Stimulated activated CD8-positive, alpha-beta memory T cell treated with anti-CD3 and anti-CD28 coated beads, Interleukin-2, amount 100 ng/mL, for 48 hours (primary cell): ENCODE results near the gene ADGRD2.

ENCODE experiments used
- DNase-seq, 2 donors: peaks; one replicate each; pipeline ENCODE4 v3.0.0-alpha.2; 2020; ENCODE audit warnings: low read depth in 2 of 2

ADGRD2 gene

DNA sequence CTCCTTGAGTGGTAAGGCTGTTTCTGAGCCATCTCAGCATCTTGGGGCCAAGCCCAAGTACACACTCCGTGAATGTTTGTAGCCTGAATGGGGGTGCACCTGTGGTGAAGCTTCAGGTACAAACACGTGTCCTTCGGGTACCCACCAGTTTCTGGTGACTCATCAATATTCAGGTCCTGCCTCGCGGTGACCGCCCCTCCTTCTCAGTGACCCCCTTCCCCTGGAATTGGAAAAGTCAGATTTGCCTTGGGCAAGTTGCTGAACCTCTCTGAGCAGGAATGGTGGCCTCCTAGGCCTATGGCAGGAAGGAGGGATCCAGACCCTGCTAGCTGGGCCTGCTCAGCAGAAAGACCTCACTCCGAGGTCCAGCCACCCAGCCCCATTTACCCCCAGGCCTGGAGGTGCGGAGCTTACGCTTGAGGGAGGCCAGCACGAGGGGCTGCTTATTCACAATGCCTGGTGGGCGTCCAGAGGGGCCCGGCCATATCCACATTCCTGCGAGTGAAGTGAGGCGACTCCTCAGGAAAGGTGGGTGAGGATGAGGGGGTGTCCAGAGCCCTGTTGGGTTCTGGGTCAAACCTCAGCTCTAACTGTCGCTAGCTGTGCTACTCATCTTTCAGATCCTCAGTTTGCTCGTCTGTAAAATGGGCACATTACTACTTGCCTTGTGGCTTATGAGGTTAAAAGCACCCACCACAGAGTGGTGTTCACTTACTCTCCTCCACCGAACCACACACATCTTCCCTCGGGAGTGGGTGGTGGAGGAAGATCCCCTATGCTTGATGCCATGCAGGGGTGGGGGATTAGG lies 7.0 kb downstream of the ADGRD2 start:
- DNase-seq, result no peak

DNA sequence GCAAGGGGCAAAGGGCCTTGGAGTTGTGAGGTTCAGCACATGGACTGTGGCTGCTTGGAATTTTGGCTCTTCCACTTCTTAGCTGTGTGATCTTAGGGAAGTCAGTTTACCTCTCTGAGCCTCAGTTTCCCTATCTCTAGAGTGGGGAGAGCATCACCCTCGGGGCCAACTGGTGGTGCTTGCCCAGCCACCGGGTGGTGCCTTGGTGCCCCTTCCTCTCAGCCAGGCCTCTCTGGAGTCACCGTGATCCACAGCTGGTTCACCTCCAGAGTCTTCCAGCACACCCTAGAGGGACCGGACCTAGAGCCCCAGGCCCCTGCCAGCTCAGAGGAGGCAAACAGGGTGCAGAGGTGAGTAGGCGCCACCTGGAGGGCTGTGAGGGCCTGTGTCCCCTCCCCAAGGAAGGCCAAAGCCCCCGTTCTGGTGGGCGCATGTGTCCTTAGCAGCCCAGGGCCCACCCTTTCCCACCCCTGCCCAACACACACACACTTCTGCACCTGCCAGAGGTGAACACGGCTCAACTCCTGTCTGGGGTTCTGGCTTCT lies 7.7 kb downstream of the ADGRD2 start:
- no peak for DNase-seq

DNA sequence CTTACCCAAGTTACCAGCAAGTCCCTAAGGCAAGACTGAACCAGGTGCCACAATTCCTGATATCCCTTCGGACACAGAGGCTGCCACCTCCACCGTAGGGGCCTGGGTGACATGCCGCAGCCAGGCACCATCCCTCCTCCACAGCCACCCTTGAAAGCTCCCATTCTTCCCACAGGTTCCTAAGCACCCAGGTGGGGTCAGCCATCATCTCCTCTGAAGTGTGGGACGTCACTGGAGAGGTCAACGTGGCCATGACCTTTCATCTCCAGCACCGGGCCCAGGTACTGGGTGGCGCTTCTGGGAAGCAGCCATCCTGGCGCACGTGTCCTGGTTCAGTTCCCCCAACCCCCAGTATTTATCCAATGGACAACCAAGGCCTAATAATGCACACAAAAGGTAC lies 8.2 kb downstream of the ADGRD2 start:
- DNase-seq, result no peak

DNA sequence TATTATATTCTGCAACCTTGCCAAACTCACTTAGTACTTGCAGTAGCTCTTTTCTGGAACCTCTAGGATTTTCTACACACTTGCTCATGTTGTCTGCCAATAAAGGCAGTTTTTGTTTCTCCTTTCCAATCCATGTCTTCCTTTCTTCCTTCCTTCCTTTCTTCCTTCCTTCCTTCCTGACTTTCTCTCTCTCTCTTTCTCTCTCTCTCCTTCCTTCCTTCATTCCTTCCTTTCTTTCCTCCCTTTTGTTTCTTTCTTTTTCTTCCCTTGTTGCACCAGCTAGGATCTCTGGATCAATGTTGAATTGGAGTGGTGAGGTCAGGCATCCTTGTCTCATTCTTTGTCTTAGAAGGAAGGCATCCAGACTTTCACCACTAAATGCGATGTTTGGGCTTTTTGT lies 12.5 kb downstream of the ADGRD2 start:
- DNase-seq, result no peak

DNA sequence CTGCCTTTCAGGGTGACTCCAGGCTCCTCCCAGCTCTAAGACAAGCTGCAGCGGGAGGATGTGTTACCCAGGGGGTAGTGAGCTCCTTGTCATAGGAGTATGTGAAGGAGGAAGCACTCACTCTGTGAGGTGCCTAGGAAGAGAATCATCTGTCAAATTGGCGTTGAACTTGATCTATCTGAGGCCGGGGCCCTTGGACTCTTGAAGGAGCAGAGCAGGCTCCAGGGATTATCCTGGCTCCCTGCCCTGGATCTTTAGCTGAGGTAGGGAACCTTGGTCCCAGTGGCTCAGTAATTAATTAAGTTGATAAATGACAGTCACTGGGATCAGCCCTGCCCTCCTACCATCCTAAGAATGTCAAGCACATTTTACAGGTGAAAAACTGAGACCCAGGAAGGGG lies 15.5 kb downstream of the ADGRD2 start:
- no peak for DNase-seq

DNA sequence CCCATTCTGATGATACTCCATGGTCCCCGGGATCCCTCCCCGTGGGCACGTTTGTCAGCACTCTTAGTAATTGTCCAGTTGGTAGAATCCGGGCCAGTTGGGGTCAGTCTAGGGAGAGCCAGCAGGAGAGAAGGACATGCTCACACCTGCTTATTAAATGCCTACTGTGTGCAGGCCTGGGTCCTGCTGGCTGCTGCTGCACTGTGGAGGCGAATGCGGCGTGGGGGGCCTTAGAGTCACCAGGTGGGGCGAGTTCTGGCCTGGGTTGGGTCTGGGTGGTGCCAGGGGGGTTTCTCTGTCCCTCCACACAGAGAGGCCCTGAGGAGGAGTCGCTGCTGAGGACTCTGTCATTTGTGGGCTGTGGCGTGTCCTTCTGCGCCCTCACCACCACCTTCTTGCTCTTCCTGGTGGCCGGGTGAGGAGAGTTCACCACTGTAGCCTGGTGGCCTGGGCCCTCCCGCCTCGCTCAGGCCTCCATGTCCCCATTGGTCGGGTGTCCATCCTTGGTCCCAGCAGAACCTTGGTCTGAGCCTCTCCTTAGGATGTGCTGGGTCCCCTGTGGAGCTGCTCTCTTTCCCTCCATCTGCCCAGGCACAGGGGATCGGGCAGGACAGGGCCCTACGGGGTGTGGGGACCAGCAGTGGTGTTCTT lies 17.3 kb downstream of the ADGRD2 start:
- no peak for DNase-seq

DNA sequence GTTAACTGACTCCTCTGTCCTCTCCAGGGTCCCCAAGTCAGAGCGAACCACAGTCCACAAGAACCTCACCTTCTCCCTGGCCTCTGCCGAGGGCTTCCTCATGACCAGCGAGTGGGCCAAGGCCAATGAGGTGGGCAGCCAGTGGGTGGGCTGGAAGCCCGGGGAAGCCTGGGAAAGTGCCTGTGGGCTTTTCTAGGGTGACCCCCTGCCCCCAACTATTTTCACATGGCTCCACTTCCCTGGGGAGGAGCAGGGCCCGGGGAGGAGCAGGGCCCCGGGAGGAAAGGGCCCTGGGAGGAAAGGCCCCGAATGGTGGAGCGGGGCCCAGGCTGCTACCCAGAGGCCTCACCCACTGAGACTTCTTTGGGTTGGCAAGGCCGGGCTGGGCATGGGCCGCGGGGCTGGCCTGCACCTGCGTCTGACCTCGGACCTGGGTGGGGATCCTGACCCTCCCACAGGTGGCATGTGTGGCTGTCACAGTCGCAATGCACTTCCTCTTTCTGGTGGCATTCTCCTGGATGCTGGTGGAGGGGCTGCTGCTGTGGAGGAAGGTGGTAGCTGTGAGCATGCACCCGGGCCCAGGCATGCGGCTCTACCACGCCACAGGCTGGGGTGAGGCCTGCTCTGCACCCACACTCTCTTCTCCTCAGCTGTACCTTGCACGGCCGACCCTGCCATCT lies 17.9 kb downstream of the ADGRD2 start:
- no peak for DNase-seq

DNA sequence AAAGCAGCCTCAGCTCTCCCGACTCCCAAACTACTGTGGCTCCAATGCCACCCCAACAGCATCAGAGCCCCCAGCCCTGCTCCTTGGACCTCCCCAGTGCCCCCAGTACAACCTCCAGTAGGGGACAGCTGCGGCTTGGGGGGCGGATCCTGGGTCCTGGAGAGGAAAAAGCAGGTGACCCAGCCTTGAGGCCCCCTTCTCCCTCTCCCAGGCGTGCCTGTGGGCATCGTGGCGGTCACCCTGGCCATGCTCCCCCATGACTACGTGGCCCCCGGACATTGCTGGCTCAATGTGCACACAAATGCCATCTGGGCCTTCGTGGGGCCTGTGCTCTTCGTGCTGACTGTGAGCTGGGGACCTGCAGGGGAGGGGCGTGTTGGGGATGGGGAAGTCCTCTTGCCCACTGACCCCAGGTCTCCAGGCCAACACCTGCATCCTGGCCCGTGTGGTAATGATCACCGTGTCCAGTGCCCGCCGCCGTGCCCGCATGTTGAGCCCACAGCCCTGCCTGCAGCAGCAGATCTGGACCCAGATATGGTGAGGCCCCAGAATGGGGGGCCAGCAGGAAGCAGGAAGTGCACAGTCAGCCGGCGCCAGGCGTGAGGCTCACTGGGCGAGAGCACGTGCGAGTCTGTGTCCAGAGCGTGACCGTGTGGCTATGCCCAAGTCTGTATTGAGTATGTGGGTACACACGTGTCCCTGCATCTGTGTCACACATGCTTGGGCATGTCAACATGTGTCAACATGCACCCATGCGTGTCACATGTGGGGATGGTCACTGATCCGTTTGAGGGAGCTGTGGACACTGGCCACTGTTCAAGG lies 19.0 kb downstream of the ADGRD2 start:
- no peak for DNase-seq

DNA sequence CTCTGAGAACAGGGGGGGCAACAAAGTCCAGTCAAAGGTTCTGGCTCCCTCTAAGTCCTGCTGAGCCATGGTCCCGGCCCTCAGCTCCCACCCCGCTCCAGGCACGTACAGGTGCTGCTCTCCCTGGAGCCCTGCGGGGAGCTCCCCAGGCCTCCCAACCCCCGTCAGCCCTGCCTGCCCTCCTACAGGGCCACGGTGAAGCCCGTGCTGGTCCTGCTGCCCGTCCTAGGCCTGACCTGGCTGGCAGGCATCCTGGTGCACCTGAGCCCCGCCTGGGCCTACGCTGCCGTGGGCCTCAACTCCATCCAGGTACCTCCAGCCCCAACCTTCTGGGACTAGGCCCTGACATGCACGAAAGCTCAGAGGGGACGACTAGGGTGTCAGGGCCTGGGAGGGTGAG lies 20.1 kb downstream of the ADGRD2 start:
- no peak for DNase-seq

DNA sequence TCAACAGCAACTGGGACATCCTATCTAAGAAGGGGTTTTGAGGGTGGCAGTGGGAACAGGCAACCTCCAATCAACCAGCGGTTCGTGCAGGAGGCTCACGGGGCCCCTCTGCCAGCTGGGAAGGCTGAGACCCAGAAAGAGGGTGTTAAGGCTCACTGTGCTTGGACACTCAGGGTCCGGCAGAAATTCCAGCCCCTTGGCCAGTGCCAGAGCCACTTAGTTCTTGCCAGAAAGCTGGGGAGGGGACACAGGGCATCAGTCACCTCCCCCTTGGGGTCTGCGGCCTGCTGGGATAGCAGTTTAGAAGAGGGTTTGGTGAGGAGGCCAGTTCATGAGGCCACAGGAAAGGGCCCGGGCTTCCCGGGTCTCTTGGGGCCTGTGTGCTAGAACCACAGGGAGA lies 20.5 kb downstream of the ADGRD2 start:
- DNase-seq, result no peak

DNA sequence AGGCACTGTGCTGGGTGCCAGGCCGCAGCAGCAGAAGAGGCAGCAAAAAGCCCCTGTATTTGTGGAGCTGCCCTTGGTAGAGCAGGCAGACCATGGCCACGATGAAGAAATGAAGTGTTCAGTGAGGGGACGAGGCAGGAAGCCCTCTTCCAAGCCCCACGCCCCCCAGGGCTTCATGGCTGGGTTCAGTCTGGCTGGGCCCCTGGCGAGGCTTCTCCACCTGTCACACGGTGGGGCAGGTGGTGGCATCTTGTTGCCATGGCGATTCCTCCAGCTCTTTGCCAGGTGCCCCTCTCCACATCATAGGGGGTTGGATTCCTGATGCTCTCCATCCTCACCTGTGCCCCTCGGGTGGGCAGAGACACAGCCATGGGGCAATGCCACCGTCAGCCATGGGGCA lies 21.5 kb downstream of the ADGRD2 start:
- no peak for DNase-seq

DNA sequence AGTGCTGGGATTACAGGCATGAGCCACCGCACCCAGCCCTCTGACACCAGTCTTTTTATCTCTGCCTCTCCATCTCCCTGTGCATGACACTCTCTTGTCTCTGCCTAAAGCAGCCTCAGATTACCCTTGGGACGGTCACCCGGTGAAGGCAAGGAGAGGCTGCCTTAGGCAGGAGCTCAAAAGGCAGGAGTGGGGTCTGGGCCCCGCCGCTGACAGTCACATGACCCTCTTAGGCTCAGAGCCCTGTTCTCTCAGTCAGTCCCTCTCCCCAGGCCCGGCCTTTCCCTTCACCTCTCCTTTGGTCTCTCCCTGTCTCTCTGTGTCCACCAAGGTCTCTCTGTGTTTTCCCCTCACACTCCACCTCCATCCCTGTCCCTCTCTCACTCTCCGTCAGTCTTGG lies 22.5 kb downstream of the ADGRD2 start:
- no peak for DNase-seq

DNA sequence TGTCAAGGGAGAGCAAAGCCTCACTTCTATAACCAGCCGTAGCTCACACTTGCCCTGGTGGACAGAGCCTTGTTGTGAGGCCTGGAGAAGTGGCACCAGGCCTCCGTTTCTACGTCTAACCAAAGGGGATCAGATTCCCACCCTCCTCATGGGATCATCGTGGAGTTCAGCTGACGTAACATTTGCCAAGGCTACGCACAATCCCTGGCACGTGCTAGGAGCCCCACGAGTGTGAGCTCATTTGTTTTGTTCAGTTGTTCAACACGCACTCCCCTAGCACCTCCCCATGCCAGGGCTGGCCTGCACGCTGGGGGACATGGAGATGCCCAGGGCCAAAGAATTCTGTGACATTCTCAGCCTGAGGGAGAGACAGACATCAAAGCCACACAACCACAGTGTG lies 23.1 kb downstream of the ADGRD2 start:
- no peak for DNase-seq

DNA sequence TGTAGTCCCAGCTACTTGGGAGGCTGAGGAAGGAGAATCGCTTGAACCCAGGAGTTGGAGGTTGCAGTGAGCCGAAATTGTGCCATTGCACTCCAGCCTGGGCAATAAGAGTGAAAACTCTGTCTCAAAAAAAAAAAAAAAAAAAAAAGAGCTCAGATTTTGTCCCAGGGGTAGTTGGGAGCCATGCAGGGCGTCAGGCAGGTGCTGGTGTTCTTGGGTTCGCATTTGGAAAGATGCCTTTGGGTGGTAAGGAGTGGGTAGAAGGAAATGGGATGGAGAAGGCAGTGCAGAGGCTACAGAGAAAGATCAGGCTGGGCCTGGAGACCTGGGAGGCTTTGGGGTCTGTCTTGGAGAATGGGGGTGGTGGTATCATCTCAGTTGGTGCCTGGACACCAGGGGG lies 23.9 kb downstream of the ADGRD2 start:
- DNase-seq, result no peak

DNA sequence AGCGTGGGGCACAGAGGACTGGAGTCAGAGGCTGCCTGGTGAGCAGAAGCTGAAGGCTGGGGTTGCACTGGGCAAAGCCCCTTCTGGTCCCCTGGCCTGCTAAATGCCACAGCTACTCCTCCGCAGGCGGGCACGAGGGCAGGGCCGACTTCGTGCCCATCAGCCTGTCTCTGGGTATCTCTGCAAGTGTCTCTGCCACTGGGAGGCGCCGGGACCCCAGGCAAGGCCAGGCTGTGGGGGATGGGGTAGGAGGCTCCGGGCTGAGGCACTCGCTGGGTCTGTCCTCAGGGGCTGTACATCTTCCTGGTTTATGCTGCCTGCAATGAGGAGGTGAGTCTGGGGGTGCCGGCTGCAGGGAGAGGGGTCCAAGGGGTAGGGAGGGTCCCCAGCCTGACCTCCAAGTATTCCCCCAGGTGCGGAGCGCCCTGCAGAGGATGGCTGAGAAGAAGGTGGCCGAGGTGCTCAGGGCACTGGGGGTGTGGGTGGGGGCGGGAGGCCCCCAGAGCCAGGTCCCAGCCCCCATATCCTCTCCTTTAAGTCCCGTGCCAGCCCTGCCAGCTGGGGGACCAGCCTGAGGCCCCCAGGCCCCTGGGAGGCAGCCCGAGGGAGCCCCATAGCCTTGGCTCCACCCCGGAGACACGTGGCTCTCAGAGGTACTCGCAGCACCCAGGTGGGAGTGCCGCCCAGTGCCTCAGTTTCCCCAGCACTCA lies 25.1 kb downstream of the ADGRD2 start:
- DNase-seq, result no peak

DNA sequence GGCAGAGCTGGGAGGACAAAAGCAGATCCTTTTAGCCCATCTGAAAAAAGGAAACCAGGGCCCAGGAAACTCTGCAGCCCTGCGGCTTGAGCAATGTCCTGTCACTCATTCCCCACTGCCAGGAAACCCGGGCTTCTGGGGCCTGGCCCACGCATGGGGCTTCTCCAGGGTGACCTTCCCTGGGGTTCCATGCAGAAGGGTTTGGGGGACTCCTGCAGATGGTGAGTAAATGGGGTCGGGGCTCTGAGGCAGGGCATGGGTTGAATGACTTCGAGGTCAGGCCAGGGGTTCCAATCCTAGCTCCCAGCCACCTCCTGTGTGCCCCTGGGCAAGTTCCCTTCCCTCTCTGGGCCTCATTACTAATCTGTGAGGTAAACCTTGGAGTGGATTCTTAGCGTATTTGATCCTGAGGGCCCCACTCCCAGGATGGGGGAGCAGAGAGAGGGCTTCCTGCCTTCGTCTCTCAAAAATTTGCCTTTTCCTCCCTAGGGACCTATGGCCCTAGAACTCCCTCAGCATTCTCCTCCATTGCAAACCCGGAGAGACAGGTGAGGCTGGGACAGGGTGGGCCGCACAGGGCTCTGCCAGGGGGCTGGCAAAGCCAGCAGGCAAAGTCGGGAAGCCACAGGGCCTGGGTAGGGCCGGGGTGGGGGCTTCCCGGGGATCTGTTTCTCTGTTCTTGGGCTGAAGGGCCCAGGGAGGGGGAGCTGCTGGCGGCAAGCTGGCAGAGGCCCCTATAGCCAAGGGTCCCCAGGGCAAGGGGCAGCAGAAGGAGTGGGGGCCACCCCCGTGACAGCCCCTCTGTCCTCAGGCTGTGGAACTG lies 25.8 kb downstream of the ADGRD2 start:
- no peak for DNase-seq

DNA sequence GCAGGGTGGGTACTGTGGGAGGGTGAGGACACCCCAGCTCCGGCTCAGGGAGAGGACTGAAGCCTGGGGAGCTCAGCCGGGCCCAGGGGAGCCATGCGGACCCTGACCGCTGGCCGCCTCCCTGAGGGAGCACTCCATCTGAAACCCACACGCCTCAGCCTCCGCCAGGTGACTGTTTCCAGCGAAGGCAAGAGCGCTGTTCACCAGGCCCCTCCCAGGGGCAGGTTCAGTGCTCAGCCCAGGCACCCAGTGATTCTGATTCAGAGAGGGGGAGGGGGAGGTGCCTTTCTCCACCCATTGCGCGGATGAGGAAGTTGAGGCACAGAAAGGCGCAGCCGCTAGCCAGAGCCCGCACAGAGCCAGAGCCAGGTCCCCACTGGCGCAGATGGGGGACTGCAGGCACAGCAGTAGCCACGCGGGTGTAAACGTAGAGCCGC lies 27.0 kb downstream of the ADGRD2 start:
- DNase-seq, result no peak

DNA sequence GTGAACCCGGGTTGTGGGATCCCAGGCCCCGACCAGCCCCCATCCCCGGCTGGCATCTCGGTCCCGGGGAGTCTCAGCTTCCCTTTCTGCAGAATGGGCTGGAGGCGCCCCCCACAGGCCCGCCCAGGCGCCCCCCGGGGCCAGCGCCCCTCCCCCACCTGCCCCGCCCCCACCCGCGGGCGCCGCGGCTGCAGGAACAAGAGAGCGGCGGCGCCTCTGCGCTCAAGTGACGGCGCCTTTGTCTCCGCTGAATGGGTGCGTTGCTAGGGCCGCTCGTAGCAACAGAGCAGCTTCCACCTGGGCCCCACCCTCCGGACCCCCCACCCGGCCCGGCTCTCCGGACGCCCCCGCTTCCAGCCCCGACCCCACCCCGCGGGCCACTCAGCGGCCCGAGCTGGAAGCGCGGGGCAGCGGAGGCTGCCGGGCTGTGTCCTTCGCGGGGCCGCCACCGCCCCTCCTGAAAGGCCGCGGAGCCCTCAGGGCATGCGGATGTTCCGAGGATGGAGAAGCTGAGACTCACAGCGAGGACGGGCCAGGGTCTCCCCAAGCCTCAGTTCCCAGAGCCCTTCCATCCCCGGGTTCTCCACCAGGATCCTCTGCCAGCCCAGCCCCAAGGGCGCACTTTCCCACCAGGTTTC lies 27.5 kb downstream of the ADGRD2 start:
- no peak for DNase-seq

DNA sequence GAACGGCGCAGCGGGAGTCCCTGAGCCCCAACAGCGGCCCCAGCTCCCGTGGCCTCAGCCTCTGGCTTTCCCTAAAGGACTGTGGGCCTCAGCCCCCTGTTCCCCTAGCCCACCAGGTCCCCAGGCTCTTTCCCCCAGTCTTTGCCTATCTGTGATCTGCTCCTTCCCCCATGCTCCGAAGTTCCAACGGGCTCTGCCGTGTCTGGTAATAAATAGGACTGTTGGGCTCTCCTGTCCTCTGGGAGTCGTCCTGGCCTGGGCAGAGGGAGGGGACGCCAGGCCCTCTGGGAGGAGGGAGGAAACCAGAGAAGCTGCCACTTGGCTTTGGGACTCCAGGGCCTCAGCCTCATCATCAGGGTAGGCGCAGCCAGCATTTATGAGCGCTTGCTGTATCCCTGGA lies 28.1 kb downstream of the ADGRD2 start:
- no peak for DNase-seq

DNA sequence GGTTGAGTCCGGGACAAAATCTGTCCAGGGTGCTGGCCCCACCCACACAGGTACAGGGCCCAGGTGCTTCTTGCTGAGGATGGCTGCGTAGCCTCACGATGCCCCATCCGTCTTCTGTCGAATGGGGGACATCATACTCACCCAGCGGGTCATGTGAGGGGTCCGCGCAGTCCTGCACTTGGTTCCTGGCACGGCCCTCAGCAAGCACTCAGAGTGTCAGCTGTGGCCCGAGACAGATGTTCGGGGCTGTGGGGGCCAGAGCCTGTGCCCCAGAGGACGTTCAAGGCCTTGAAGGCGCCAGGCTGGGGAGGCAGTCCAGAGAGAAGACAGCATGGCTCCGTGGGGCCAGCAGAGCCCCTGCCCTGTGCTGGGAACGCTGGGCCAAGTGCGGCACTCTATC lies 29.1 kb downstream of the ADGRD2 start:
- DNase-seq, result no peak
